Kidney (tissue), 14 donors: ENCODE results near the gene LTBP2. TPM values are rescaled to one million over a fixed set of nuclear protein-coding genes. Genes with fewer than 3 reads are reported as not detected.

Source experiments
- DNase-seq, 5 donors: peaks; one replicate each; pipeline ENCODE4 v3.0.0-alpha.2; 2013 to 2020
- FAIRE-seq: peaks from 2 replicates; lab custom pipeline; 2012; peaks lifted over from hg19 to GRCh38; lab: Jason Lieb, UNC
- H3K27ac ChIP-seq, 2 donors: one replicate each; pipeline ENCODE4 v1.7.0; 2013; ENCODE audit warnings: low read depth in 2 of 2, low read length in 2 of 2, inconsistent platforms in 1 of 2
- H3K27me3 ChIP-seq: one replicate; pipeline ENCODE4 v1.7.1; 2013; ENCODE audit warnings: low read length, inconsistent platforms; ENCODE audit not compliant: control insufficient read depth, insufficient read depth
- H3K36me3 ChIP-seq, 3 donors: one replicate each; pipeline versions ENCODE4 v1.7.0 to v1.7.1; 2013; ENCODE audit warnings: low read length in 3 of 3, control low read depth in 1 of 3, inconsistent platforms in 1 of 3; ENCODE audit not compliant: insufficient read depth in 3 of 3, control insufficient read depth in 2 of 3
- H3K4me1 ChIP-seq, 3 donors: one replicate each; pipeline versions ENCODE4 v1.7.0 to v1.7.1; 2013; ENCODE audit warnings: low read length in 3 of 3, inconsistent platforms in 1 of 3, low read depth in 1 of 3; ENCODE audit not compliant: control insufficient read depth in 2 of 3, insufficient read depth in 2 of 3
- H3K4me3 ChIP-seq, 3 donors: one replicate each; pipeline versions ENCODE4 v1.7.0 to v1.8.1; 2013; ENCODE audit warnings: low read length in 3 of 3, control low read depth in 1 of 3, inconsistent platforms in 1 of 3
- H3K9ac ChIP-seq, 3 donors: one replicate each; pipeline versions ENCODE4 v1.7.0 to v1.7.1; 2013; ENCODE audit warnings: low read length in 3 of 3, control low read depth in 1 of 3, inconsistent platforms in 1 of 3
- H3K9me3 ChIP-seq, 3 donors: one replicate each; pipeline versions ENCODE4 v1.7.0 to v1.7.1; 2013; ENCODE audit warnings: low read length in 3 of 3, control low read depth in 1 of 3, inconsistent platforms in 1 of 3; ENCODE audit not compliant: control insufficient read depth in 2 of 3, insufficient read depth in 1 of 3
- intact Hi-C: fragments of 100-400 bp; cut with DNase I; formaldehyde crosslinking; loops from one replicate; pipeline ENCODE4 v1.11.1; 2022
- polyA plus RNA-seq: library from polyadenylated mRNA; stranded (reverse); fragments of 350-450 nt; fragmentation: Illumina TruSeq; extraction: RNeasy Lipid Tissue Mini Kit (QIAGEN cat#74804); gene quantifications from one replicate; pipeline ENCODE4 v1.2.3, GENCODE V29; 2014; ENCODE audit warnings: low read depth, low replicate concordance; ENCODE audit not compliant: insufficient read depth
- total RNA-seq: library from RNA; stranded (reverse); fragmentation: NEBNext Ultra II Directional; extraction: Animal tissue kit (Norgen Biotek cat#: 25700); gene quantifications from one replicate; pipeline ENCODE4 v1.2.1, GENCODE V29; 2021
- TF ChIP-seq, protein P1 (sequence below): IDR thresholded peaks from 3 replicates; pipeline ENCODE4 v1.5.1; 2012; ENCODE audit warnings: mild to moderate bottlenecking, moderate library complexity, borderline replicate concordance; ENCODE audit not compliant: insufficient read depth; ENCODE audit errors: extremely low read depth
- donor health status: control.
- donor health status: control.
- donor health status: control.
- donor health status: control.
- donor health status: control.
- donor health status: DM: yes; HTN: yes; CAD: no.
- donor health status: Normal renal cell carcinoma (clear cell type).

Gene LTBP2
- total and polyA plus RNA-seq, 2 donors from 2014 or later, result 2.9 to 10.4 TPM

DNA sequence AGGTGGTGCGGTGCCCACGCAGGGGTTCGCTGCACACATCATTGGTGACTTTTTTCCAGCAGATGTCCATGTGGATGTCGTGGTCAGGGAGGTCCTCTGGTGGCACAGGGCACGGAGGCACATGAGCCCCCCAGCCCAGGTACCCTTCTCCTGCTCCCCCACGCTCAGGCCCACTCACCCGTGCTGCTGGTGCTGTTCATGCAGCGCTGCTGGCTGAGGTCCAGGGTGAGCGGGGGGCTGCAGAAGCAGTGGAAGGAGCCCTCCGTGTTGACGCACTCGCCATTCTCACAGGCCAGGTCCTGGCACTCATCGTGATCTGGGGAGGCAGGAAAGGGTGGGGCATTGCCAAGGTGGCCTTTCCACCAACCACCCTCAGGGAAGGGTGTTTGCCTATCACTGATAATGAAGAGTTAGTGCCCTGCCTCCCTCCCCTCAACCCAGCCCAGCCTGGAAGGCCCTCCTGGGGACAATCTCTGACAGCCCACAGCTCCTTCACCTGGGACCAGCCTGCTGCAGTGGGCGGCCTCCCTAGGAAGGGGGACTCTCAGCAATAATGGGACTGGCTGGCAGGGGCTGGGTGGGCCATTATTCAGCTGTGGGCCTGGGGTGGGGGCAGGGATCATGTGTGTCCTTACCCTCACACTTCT is 108.6 kb downstream of the LTBP2 start:
- no peaks in the 10 kb centered on the region for H3K36me3 ChIP-seq
- H3K4me1 ChIP-seq, result no peaks in the 10 kb centered on the region
- no peaks in the 10 kb centered on the region for H3K27me3 ChIP-seq
- H3K9me3 ChIP-seq, result no peaks in the 10 kb centered on the region
- TF ChIP-seq, protein P1, sequence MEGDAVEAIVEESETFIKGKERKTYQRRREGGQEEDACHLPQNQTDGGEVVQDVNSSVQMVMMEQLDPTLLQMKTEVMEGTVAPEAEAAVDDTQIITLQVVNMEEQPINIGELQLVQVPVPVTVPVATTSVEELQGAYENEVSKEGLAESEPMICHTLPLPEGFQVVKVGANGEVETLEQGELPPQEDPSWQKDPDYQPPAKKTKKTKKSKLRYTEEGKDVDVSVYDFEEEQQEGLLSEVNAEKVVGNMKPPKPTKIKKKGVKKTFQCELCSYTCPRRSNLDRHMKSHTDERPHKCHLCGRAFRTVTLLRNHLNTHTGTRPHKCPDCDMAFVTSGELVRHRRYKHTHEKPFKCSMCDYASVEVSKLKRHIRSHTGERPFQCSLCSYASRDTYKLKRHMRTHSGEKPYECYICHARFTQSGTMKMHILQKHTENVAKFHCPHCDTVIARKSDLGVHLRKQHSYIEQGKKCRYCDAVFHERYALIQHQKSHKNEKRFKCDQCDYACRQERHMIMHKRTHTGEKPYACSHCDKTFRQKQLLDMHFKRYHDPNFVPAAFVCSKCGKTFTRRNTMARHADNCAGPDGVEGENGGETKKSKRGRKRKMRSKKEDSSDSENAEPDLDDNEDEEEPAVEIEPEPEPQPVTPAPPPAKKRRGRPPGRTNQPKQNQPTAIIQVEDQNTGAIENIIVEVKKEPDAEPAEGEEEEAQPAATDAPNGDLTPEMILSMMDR, result no peak
- intact Hi-C loops, result no loop called here
- no peak for FAIRE-seq
- H3K27ac ChIP-seq, result no peak overlapping the region
- DNase-seq, result no peak
- no peak overlapping the region for H3K9ac ChIP-seq
- H3K4me3 ChIP-seq, result no peak overlapping the region

GRCh38 chr14:74502236-74503019 is 109.6 kb downstream of the LTBP2 start:
- H3K9me3 ChIP-seq, result no peaks in the 10 kb centered on the region
- TF ChIP-seq, protein P1, result peak; percentile 32
- no peaks in the 10 kb centered on the region for H3K36me3 ChIP-seq
- no peaks in the 10 kb centered on the region for H3K4me1 ChIP-seq
- no peak overlapping the region for H3K9ac ChIP-seq
- H3K27ac ChIP-seq, result no peak overlapping the region
- DNase-seq, result peak in 4 of 5 donors; percentile 56 to 87 (median 69)
- no peaks in the 10 kb centered on the region for H3K27me3 ChIP-seq
- intact Hi-C loops, result no loop called here
- H3K4me3 ChIP-seq, result no peak overlapping the region
- FAIRE-seq, result no peak

- no peaks in the 10 kb centered on the region for H3K27me3 ChIP-seq
- no peaks in the 10 kb centered on the region for H3K4me1 ChIP-seq
- H3K9me3 ChIP-seq, result no peaks in the 10 kb centered on the region
- TF ChIP-seq, protein P1, result no peak
- H3K9ac ChIP-seq, result no peak overlapping the region
- intact Hi-C loops, result no loop called here
- H3K27ac ChIP-seq, result no peak overlapping the region
- no peak for DNase-seq
- FAIRE-seq, result no peak
- no peak overlapping the region for H3K4me3 ChIP-seq
- H3K36me3 ChIP-seq, result no peaks in the 10 kb centered on the region
These were observed 110.3 kb downstream of the LTBP2 start for GRCh38 chr14:74501691-74502090.
